GM12872 (cell line): ENCODE results near the gene PTPRM.

Source experiments
- CTCF ChIP-seq: IDR thresholded peaks from 3 replicates; pipeline ENCODE4 v1.5.1; 2011; ENCODE audit warnings: low read depth, mild to moderate bottlenecking, low read length, moderate library complexity; ENCODE audit not compliant: insufficient read depth

PTPRM gene

GRCh38 chr18:7809455-7809854, 242.3 kb downstream of the PTPRM start:
- no peak for TF ChIP-seq CTCF

GRCh38 chr18:7809978-7810377, 242.9 kb downstream of the PTPRM start:
- TF ChIP-seq CTCF = no peak

- TF ChIP-seq CTCF = no peak
These were observed 245.4 kb downstream of the PTPRM start for GRCh38 chr18:7812431-7813063.

GRCh38 chr18:7813131-7813530, 246.0 kb downstream of the PTPRM start:
- TF ChIP-seq CTCF = no peak

- no peak for TF ChIP-seq CTCF
These were observed 247.7 kb downstream of the PTPRM start for GRCh38 chr18:7814754-7815315.

GRCh38 chr18:7815787-7816186, 248.7 kb downstream of the PTPRM start:
- no peak for TF ChIP-seq CTCF

GRCh38 chr18:7817575-7818230, 250.6 kb downstream of the PTPRM start:
- TF ChIP-seq CTCF = no peak
